ENCODE data around the gene CYP26B1.

The CYP26B1 gene

GRCh38 chr2:72146347-72147302 is 1.0 kb downstream of the CYP26B1 start:
- WGBS, 2 donors (ENCODE audit: extremely low coverage in 2 of 2, insufficient read length in 2 of 2, insufficient replicate concordance in 1 of 2): no CpG with 5 or more reads among the region's 58 CpGs
- peaks cover 7 to 10% of the 10 kb centered on the region in 2 donors for H3K9me3 ChIP-seq (replicated peaks in 1 of 2; ENCODE audit: control insufficient read depth in 2 of 2, insufficient read depth in 1 of 2, low read depth in 1 of 2, low read length in 2 of 2)
- peaks cover 18 to 34% of the 10 kb centered on the region in 2 donors for H3K4me1 ChIP-seq (ENCODE audit: control insufficient read depth in 2 of 2, insufficient read depth in 1 of 2, low read depth in 1 of 2, low read length in 2 of 2)

GRCh38 chr2:72145658-72146329 is 1.9 kb downstream of the CYP26B1 start:
- H3K4me3 ChIP-seq (ENCODE audit: low read length in 2 of 2): no peak overlapping the region
- peaks cover 18 to 34% of the 10 kb centered on the region in 2 donors for H3K4me1 ChIP-seq (ENCODE audit: control insufficient read depth in 2 of 2, insufficient read depth in 1 of 2, low read depth in 1 of 2, low read length in 2 of 2)
- H2AK5ac ChIP-seq (ENCODE audit: low read depth, low read length): no peak overlapping the region
- no peak overlapping the region for H3K23ac ChIP-seq (ENCODE audit: low read depth, low read length, poor library complexity)
- H3K9me3 ChIP-seq (replicated peaks in 1 of 2; ENCODE audit: control insufficient read depth in 2 of 2, insufficient read depth in 1 of 2, low read depth in 1 of 2, low read length in 2 of 2): peaks cover 7 to 10% of the 10 kb centered on the region in 2 donors
- peak overlapping the region; percentile 64 for H2BK15ac ChIP-seq (ENCODE audit: low read length)
- no peak overlapping the region for H2BK120ac ChIP-seq (ENCODE audit: low read depth, low read length)
- no peaks in the 10 kb centered on the region for H3K79me1 ChIP-seq (ENCODE audit: low read depth, low read length)
- H3K9ac ChIP-seq (ENCODE audit: low read depth, low read length, poor library complexity): no peak overlapping the region
- H4K91ac ChIP-seq (ENCODE audit: low read depth, low read length, poor library complexity): no peak overlapping the region
- peak overlapping the region; percentile 91 for H3K4me2 ChIP-seq (ENCODE audit: insufficient read depth, low read length, poor library complexity, severe bottlenecking)
- no peak overlapping the region for H3K18ac ChIP-seq (ENCODE audit: low read length)
- H2BK5ac ChIP-seq (ENCODE audit: low read length): peak overlapping the region; percentile 53
- H2BK12ac ChIP-seq (ENCODE audit: low read length): no peak overlapping the region
- no peaks in the 10 kb centered on the region for H3K36me3 ChIP-seq (replicated peaks in 1 of 2; ENCODE audit: control insufficient read depth in 2 of 2, insufficient read depth in 2 of 2, low read length in 2 of 2)
- H4K8ac ChIP-seq (ENCODE audit: low read depth, low read length): no peak overlapping the region
- H3K27me3 ChIP-seq (ENCODE audit: control insufficient read depth in 3 of 3, insufficient read depth in 3 of 3, low read depth in 1 of 3, low read length in 3 of 3): peaks cover 40 to 93% (median 87%) of the 10 kb centered on the region in 3 experiments
- no CpG with 5 or more reads among the region's 33 CpGs for WGBS, 2 donors (ENCODE audit: extremely low coverage in 2 of 2, insufficient read length in 2 of 2, insufficient replicate concordance in 1 of 2)
- H3K27ac ChIP-seq (replicated peaks; ENCODE audit: low read length): no peak overlapping the region
- no peak overlapping the region for H3K4ac ChIP-seq (ENCODE audit: low read length)
- H3K14ac ChIP-seq (ENCODE audit: low read length): no peak overlapping the region
- no peak for DNase-seq (ENCODE audit: low spot score)
- H2AFZ ChIP-seq (ENCODE audit: low read length): no peak overlapping the region

More at GRCh38 chr2:72146347-72147302, 1.0 kb downstream of the CYP26B1 start:
- H3K4me3 ChIP-seq (ENCODE audit: low read length in 2 of 2): peak overlapping the region in 1 of 2 donors; percentile 59
- no peak overlapping the region for H3K4ac ChIP-seq (ENCODE audit: low read length)
- H2BK5ac ChIP-seq (ENCODE audit: low read length): peak overlapping the region; percentile 53
- H3K36me3 ChIP-seq (replicated peaks in 1 of 2; ENCODE audit: control insufficient read depth in 2 of 2, insufficient read depth in 2 of 2, low read length in 2 of 2): no peaks in the 10 kb centered on the region
- no peak overlapping the region for H3K23ac ChIP-seq (ENCODE audit: low read depth, low read length, poor library complexity)
- no peak overlapping the region for H2AK5ac ChIP-seq (ENCODE audit: low read depth, low read length)
- no peak overlapping the region for H4K91ac ChIP-seq (ENCODE audit: low read depth, low read length, poor library complexity)
- H4K8ac ChIP-seq (ENCODE audit: low read depth, low read length): no peak overlapping the region
- H3K18ac ChIP-seq (ENCODE audit: low read length): peak overlapping the region; percentile 60
- H3K9ac ChIP-seq (ENCODE audit: low read depth, low read length, poor library complexity): no peak overlapping the region
- no peak overlapping the region for H2BK15ac ChIP-seq (ENCODE audit: low read length)
- no peak overlapping the region for H3K27ac ChIP-seq (replicated peaks; ENCODE audit: low read length)
- H3K4me2 ChIP-seq (ENCODE audit: insufficient read depth, low read length, poor library complexity, severe bottlenecking): peak overlapping the region; percentile 78
- no peak overlapping the region for H2BK120ac ChIP-seq (ENCODE audit: low read depth, low read length)
- DNase-seq (ENCODE audit: low spot score): no peak
- no peaks in the 10 kb centered on the region for H3K79me1 ChIP-seq (ENCODE audit: low read depth, low read length)
- H2BK12ac ChIP-seq (ENCODE audit: low read length): no peak overlapping the region
- H2AFZ ChIP-seq (ENCODE audit: low read length): peak overlapping the region; percentile 87
- H3K27me3 ChIP-seq (ENCODE audit: control insufficient read depth in 3 of 3, insufficient read depth in 3 of 3, low read depth in 1 of 3, low read length in 3 of 3): peaks cover 40 to 93% (median 92%) of the 10 kb centered on the region in 3 experiments
- no peak overlapping the region for H3K14ac ChIP-seq (ENCODE audit: low read length)

- Histone ChIP-seq H3K27me3 (ENCODE audit: control insufficient read depth in 3 of 3, insufficient read depth in 3 of 3, low read depth in 1 of 3, low read length in 3 of 3) (peaks cover 40 to 94% (median 82%) of the 10 kb centered on the region in 3 experiments), H2BK12ac (ENCODE audit: low read length) (peak overlapping the region; percentile 73)
These were observed 2.4 kb downstream of the CYP26B1 start for GRCh38 chr2:72145289-72145657.

More at GRCh38 chr2:72145289-72145657, 2.4 kb downstream of the CYP26B1 start:
- peaks cover 18 to 34% of the 10 kb centered on the region in 2 donors for H3K4me1 ChIP-seq (ENCODE audit: control insufficient read depth in 2 of 2, insufficient read depth in 1 of 2, low read depth in 1 of 2, low read length in 2 of 2)
- no peak overlapping the region for H2BK120ac ChIP-seq (ENCODE audit: low read depth, low read length)
- DNase-seq (ENCODE audit: low spot score): peak; percentile 44
- H2BK15ac ChIP-seq (ENCODE audit: low read length): peak overlapping the region; percentile 37
- H2BK5ac ChIP-seq (ENCODE audit: low read length): no peak overlapping the region
- no peak overlapping the region for H3K27ac ChIP-seq (replicated peaks; ENCODE audit: low read length)
- no CpG with 5 or more reads among the region's 29 CpGs for WGBS, 2 donors (ENCODE audit: extremely low coverage in 2 of 2, insufficient read length in 2 of 2, insufficient replicate concordance in 1 of 2)
- H3K23ac ChIP-seq (ENCODE audit: low read depth, low read length, poor library complexity): no peak overlapping the region
- peak overlapping the region; percentile 56 for H3K14ac ChIP-seq (ENCODE audit: low read length)
- peak overlapping the region; percentile 91 for H3K4me2 ChIP-seq (ENCODE audit: insufficient read depth, low read length, poor library complexity, severe bottlenecking)
- H3K4me3 ChIP-seq (ENCODE audit: low read length in 2 of 2): peak overlapping the region; percentile 20 to 69
- no peaks in the 10 kb centered on the region for H3K36me3 ChIP-seq (replicated peaks in 1 of 2; ENCODE audit: control insufficient read depth in 2 of 2, insufficient read depth in 2 of 2, low read length in 2 of 2)
- no peak overlapping the region for H3K4ac ChIP-seq (ENCODE audit: low read length)
- peak overlapping the region; percentile 17 for H4K8ac ChIP-seq (ENCODE audit: low read depth, low read length)
- no peaks in the 10 kb centered on the region for H3K79me1 ChIP-seq (ENCODE audit: low read depth, low read length)
- no peak overlapping the region for H4K91ac ChIP-seq (ENCODE audit: low read depth, low read length, poor library complexity)
- peak overlapping the region; percentile 64 for H3K18ac ChIP-seq (ENCODE audit: low read length)
- no peak overlapping the region for H2AK5ac ChIP-seq (ENCODE audit: low read depth, low read length)
- peaks cover 7 to 10% of the 10 kb centered on the region in 2 donors for H3K9me3 ChIP-seq (replicated peaks in 1 of 2; ENCODE audit: control insufficient read depth in 2 of 2, insufficient read depth in 1 of 2, low read depth in 1 of 2, low read length in 2 of 2)
- peak overlapping the region; percentile 43 for H2AFZ ChIP-seq (ENCODE audit: low read length)
- peak overlapping the region; percentile 60 for H3K9ac ChIP-seq (ENCODE audit: low read depth, low read length, poor library complexity)
